Activated T-helper 17 cell treated with anti-CD3 and anti-CD28 coated beads, Interleukin-2, amount 50 U/mL, for 72 hours (primary cell): ENCODE measurements around the gene PREP. TPM values are rescaled to one million over a fixed set of nuclear protein-coding genes. Genes with fewer than 3 reads are reported as not detected.
A peak's percentile ranks its signal among the peaks of the same experiment; 100 is the strongest.
"Not testable (repeated sequence)": the region's sequence is repeated elsewhere in the genome, so short reads cannot be mapped to it uniquely, and the experiment has no call there.

Experiments used
- ATAC-seq: fragments of 150-1000 bp; cut with Tn5 transposase; replicated peaks from 2 replicates; pipeline ENCODE4 v1.10.0; 2021; ENCODE audit warnings: mild to moderate bottlenecking, moderate library complexity
- H3K27ac Mint-ChIP-seq: one replicate; pipeline ENCODE4 v1.8.0; 2022; ENCODE audit warnings: mixed read lengths
- H3K27me3 Mint-ChIP-seq: one replicate; pipeline ENCODE4 v1.8.0; 2022; ENCODE audit warnings: mixed read lengths
- H3K36me3 Mint-ChIP-seq: one replicate; pipeline ENCODE4 v1.8.0; 2022; ENCODE audit warnings: low read depth, mild to moderate bottlenecking, mixed read lengths
- H3K4me1 Mint-ChIP-seq: one replicate; pipeline ENCODE4 v1.8.0; 2022; ENCODE audit warnings: mixed read lengths
- H3K4me3 Mint-ChIP-seq: one replicate; pipeline ENCODE4 v1.8.0; 2022; ENCODE audit warnings: mild to moderate bottlenecking, mixed read lengths
- H3K9me3 Mint-ChIP-seq: one replicate; pipeline ENCODE4 v1.8.0; 2022; ENCODE audit warnings: mixed read lengths
- total RNA-seq, 2 donors: library from RNA; stranded (reverse); gene quantifications; one replicate each; pipeline ENCODE4 v1.2.3, GENCODE V29; 2022

Gene PREP
- total RNA-seq, 2 donors from 2014 or later, result 32.3 to 50.2 TPM

GRCh38 chr6:105263685-105264610 is 138.9 kb downstream of the PREP start:
- H3K4me3 Mint-ChIP-seq, result no peak overlapping the region
- no peaks in the 10 kb centered on the region for H3K4me1 Mint-ChIP-seq
- H3K27ac Mint-ChIP-seq, result no peak overlapping the region
- ATAC-seq, result peak; percentile 84
- peaks cover 4% of the 10 kb centered on the region for H3K9me3 Mint-ChIP-seq
- H3K27me3 Mint-ChIP-seq, result peaks cover 16% of the 10 kb centered on the region
- H3K36me3 Mint-ChIP-seq, result no peaks in the 10 kb centered on the region

DNA sequence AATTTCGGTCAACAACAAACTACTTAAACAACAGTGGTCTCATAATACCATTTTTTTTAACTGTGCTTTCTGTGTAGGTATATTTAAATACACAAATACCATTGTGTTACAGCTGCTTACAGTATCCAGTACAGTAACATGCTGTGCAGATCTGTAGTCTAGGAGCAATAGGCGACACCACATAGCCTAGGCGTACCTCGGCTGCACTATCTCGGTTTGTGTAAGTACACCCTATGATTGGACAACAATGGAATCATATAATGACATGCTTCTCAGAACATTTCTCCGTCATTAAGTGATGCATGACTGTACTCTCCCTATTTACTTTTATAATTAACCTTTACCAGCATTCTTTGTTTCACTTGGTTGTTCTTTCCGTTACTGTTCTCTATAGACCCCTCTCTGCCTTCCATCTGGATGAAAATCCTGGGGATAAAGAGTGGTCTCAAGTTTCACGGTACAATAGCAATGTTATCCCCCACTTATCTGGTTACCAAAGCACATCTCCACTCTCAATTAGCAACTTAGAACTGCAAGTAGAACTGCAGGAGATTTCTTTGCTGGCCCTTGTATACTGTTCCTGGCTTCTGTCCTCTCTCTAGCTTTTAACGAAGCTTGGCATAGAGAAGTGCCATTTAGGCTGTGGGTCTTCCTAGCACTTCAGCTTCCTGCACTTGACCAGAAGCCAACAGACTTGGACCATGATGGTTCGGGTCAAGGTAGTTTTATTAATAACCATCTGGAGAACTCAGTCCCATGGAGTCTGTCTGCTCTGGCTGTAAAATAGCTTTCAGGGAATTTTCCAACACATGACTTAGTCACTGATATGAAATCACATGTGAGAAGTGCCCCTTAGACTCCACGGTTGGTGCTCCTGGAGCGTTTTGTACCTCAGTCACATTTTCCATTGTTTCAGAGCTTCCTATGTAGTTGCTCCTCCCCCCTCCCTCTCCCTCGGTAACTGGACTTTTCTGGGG is 142.7 kb downstream of the PREP start:
- Mint-ChIP-seq H3K27ac (no peak overlapping the region), H3K9me3 (no peaks in the 10 kb centered on the region), H3K27me3 (peaks cover 12% of the 10 kb centered on the region), H3K4me3 (no peak overlapping the region), H3K4me1 (no peaks in the 10 kb centered on the region), H3K36me3 (no peaks in the 10 kb centered on the region)
- ATAC-seq, result no peak

GRCh38 chr6:105258816-105259215 is 144.1 kb downstream of the PREP start:
- Mint-ChIP-seq H3K4me3 (no peak overlapping the region), H3K9me3 (no peaks in the 10 kb centered on the region), H3K36me3 (no peaks in the 10 kb centered on the region), H3K27ac (no peak overlapping the region), H3K4me1 (no peaks in the 10 kb centered on the region), H3K27me3 (peaks cover 8% of the 10 kb centered on the region)
- no peak for ATAC-seq

- H3K9me3 Mint-ChIP-seq, result no peaks in the 10 kb centered on the region
- no peak overlapping the region for H3K27ac Mint-ChIP-seq
- no peaks in the 10 kb centered on the region for H3K36me3 Mint-ChIP-seq
- no peaks in the 10 kb centered on the region for H3K4me1 Mint-ChIP-seq
- no peak for ATAC-seq
- no peak overlapping the region for H3K4me3 Mint-ChIP-seq
- H3K27me3 Mint-ChIP-seq, result peaks cover 8% of the 10 kb centered on the region
These were observed 145.5 kb downstream of the PREP start for GRCh38 chr6:105257340-105257739.

DNA sequence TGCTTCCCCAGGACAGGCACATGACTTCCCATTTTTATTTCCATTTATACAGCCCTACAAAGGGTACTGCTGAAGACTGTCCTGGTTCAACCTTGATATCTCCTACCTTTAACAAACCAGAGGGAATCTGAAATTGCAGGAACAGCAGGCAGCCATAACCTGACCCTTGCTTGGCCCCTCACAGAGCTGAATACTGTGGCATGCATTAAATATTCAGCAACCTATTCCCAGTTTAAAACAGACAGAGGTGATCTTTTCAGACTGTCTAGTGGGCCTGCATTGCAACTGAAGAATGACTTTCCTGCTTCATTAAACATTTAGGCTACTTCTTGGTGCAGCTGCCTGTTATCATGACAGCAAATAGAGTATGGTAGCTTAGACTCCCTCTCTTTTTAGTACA is 146.3 kb downstream of the PREP start:
- no peak for ATAC-seq
- H3K4me1 Mint-ChIP-seq, result no peaks in the 10 kb centered on the region
- no peaks in the 10 kb centered on the region for H3K9me3 Mint-ChIP-seq
- H3K27ac Mint-ChIP-seq, result no peak overlapping the region
- H3K27me3 Mint-ChIP-seq, result peaks cover 8% of the 10 kb centered on the region
- H3K36me3 Mint-ChIP-seq, result no peaks in the 10 kb centered on the region
- H3K4me3 Mint-ChIP-seq, result no peak overlapping the region

GRCh38 chr6:105253787-105254186 is 149.1 kb downstream of the PREP start:
- Mint-ChIP-seq H3K4me1 (no peaks in the 10 kb centered on the region), H3K4me3 (no peak overlapping the region), H3K9me3 (no peaks in the 10 kb centered on the region), H3K36me3 (no peaks in the 10 kb centered on the region), H3K27ac (no peak overlapping the region), H3K27me3 (peaks cover 3% of the 10 kb centered on the region)
- ATAC-seq, result no peak

DNA sequence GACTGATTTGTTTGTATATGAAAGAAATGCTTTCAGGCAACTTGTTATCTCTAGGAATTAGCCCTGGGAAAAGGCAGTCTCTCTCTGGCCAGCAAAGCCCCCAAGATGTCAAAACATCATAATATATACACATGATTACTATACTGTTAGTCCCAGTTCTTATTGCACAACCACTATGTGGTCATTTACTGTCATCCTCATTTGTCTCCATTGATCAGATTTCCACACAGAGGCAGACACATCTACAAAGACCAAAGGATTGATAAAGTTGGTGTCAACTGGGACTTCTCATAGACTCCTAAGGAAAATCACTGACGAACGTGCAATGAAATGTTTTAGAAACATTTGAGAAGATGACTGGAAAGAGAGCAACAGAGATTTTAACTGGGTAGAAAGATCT is 151.2 kb downstream of the PREP start:
- ATAC-seq, result no peak
- H3K9me3 Mint-ChIP-seq, result no peaks in the 10 kb centered on the region
- no peak overlapping the region for H3K27ac Mint-ChIP-seq
- H3K4me1 Mint-ChIP-seq, result no peaks in the 10 kb centered on the region
- H3K27me3 Mint-ChIP-seq, result peaks cover 3% of the 10 kb centered on the region
- no peak overlapping the region for H3K4me3 Mint-ChIP-seq
- no peaks in the 10 kb centered on the region for H3K36me3 Mint-ChIP-seq

DNA sequence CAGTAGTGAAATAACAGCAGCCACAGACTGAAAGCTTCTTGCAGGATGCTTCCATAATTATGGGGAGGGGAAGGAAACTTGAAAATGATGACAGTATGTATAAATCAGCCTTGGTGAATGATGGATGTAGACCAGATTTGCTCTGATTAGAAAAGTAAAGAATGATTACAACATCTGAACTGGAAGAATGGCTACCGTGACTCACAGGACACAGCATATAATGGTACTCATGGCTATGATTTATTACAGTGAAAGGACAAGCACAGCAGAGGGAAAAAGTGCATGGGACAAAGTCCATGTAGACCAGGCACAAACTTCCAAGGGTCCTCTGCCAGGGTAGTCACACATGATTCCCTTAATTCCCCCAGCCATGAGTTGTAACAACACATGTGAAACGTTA is 152.3 kb downstream of the PREP start:
- H3K36me3 Mint-ChIP-seq, result no peaks in the 10 kb centered on the region
- H3K27ac Mint-ChIP-seq, result no peak overlapping the region
- H3K27me3 Mint-ChIP-seq, result peaks cover 3% of the 10 kb centered on the region
- H3K9me3 Mint-ChIP-seq, result no peaks in the 10 kb centered on the region
- H3K4me1 Mint-ChIP-seq, result no peaks in the 10 kb centered on the region
- H3K4me3 Mint-ChIP-seq, result no peak overlapping the region
- ATAC-seq, result no peak

- ATAC-seq, result no peak
These were observed 159.4 kb downstream of the PREP start for GRCh38 chr6:105243487-105243886.

GRCh38 chr6:105235155-105235554 is 167.7 kb downstream of the PREP start:
- Mint-ChIP-seq H3K27me3 (peaks cover 50% of the 10 kb centered on the region), H3K4me3 (no peak overlapping the region), H3K36me3 (no peaks in the 10 kb centered on the region), H3K4me1 (no peaks in the 10 kb centered on the region), H3K9me3 (peaks cover 14% of the 10 kb centered on the region), H3K27ac (no peak overlapping the region)
- ATAC-seq, result no peak

More at GRCh38 chr6:105243487-105243886, 159.4 kb downstream of the PREP start:
- Mint-ChIP-seq H3K27me3 (peaks cover 30% of the 10 kb centered on the region), H3K4me1 (no peaks in the 10 kb centered on the region), H3K4me3 (no peak overlapping the region), H3K27ac (no peak overlapping the region), H3K9me3 (peaks cover 4% of the 10 kb centered on the region), H3K36me3 (no peaks in the 10 kb centered on the region)

DNA sequence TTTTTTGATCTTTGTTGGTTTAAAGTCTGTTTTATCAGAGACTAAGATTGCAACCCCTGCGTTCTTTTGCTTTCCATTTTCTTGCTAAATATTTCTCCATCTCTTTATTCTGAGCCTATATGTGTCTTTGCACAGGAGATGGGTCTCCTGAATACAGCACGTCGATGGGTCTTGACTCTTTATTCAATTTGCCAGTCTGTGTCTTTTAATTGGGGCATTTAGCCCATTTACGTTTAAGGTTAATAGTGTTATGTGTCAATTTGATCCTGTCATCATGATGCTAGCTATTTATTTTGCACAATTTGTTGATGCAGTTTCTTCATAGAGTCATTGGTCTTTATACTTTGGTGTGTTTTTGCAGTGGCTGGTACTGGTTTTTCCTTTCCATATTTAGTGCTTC is 171.1 kb downstream of the PREP start:
- H3K4me1 Mint-ChIP-seq, H3K4me3 Mint-ChIP-seq, H3K27ac Mint-ChIP-seq, H3K36me3 Mint-ChIP-seq, ATAC-seq: not testable (repeated sequence)
- peaks cover 13% of the 10 kb centered on the region for H3K9me3 Mint-ChIP-seq
- peaks cover 26% of the 10 kb centered on the region for H3K27me3 Mint-ChIP-seq

Other genes starting within 250 kb of the PREP start
- gene POPDC3, start 223.1 kb downstream of the PREP start, total RNA-seq, result under 1 TPM in 1 of 2 donors, not detected in 1; 0.24 TPM